Measurements from ENCODE around the gene CFHR4. TPM values are rescaled to one million over a fixed set of nuclear protein-coding genes. Genes with fewer than 3 reads are reported as not detected.
A peak's percentile ranks its signal among the peaks of the same experiment; 100 is the strongest.

The CFHR4 gene
- total and polyA plus RNA-seq, 2 of the 13 experiments (the other 11 are each of a cell fraction or from before 2014, with no cell fraction given), result not detected

- H3K4me2 ChIP-seq (ENCODE audit: low read depth, low read length), result no peak overlapping the region
- DNase-seq (ENCODE audit: low spot score) (no peak), FAIRE-seq (no peak), ATAC-seq (no peak)
- H3K27ac ChIP-seq (ENCODE audit: extremely low read length, insufficient read depth, low read length), result no peak overlapping the region
- H2AFZ ChIP-seq (ENCODE audit: low read length), result no peak overlapping the region
- no TSS peak for BruUV-seq (replicated peaks)
- 0% methylated on average over 2 of the region's 2 CpGs for WGBS (ENCODE audit: low lambda C conversion rate)
- no peaks in the 10 kb centered on the region for H3K4me1 ChIP-seq (ENCODE audit: insufficient read depth, low read length)
- no peaks in the 10 kb centered on the region for H3K9me3 ChIP-seq (ENCODE audit: low read length)
- intact Hi-C loops (cut with micrococcal nuclease; ENCODE audit: unreplicated experiment), result no loop called here
- H3K27me3 ChIP-seq (ENCODE audit: control insufficient read depth in 1 of 2, insufficient read depth in 2 of 2, low read length in 2 of 2), result no peaks in the 10 kb centered on the region; a peak in 1 of 5 replicates
- no peaks in the 10 kb centered on the region for H3K79me2 ChIP-seq (ENCODE audit: insufficient read depth, low read length)
- peak; percentile 59 for TF ChIP-seq RAD51 (IDR thresholded peaks at IDR 0.05; ENCODE audit: borderline replicate concordance)
- TF ChIP-seq EEA1 (CRISPR knock-in tag; IDR thresholded peaks at IDR 0.05; ENCODE audit: borderline replicate concordance), result no peak
- no peak overlapping the region for H3K4me3 ChIP-seq (replicated peaks in 1 of 3; ENCODE audit: insufficient read depth in 1 of 3, low read depth in 2 of 3, low read length in 3 of 3)
- POLR2A ChIA-PET, result no interaction called here
- in situ Hi-C loops (cut with HindIII; ENCODE audit: extremely low pct_ligation_motif_present, low pct_unique_long_range_greater_than_20kb), result no loop called here
- CTCF ChIA-PET (ENCODE audit: low intra/inter-chr PET ratio, low total read pairs), result no interaction called here
- no peaks in the 10 kb centered on the region for H3K36me3 ChIP-seq (replicated peaks in 1 of 2; ENCODE audit: control insufficient read depth in 1 of 2, insufficient read depth in 2 of 2, low read length in 2 of 2)
- H4K20me1 ChIP-seq (ENCODE audit: insufficient read depth, low read length), result no peaks in the 10 kb centered on the region
- H3K9ac ChIP-seq (ENCODE audit: insufficient read depth, low read depth, low read length), result no peak overlapping the region
Observed at GRCh38 chr1:196857188-196857587, 30.7 kb upstream of the CFHR4 start.

GRCh38 chr1:196858811-196859210, 29.0 kb upstream of the CFHR4 start:
- intact Hi-C loops (cut with micrococcal nuclease; ENCODE audit: unreplicated experiment), result no loop called here
- POLR2A ChIA-PET, result no interaction called here
- no peak for TF ChIP-seq ZNF235 (CRISPR knock-in tag; IDR thresholded peaks at IDR 0.05; ENCODE audit: borderline replicate concordance)
- TF ChIP-seq ZNF781 (CRISPR knock-in tag; IDR thresholded peaks at IDR 0.05; ENCODE audit: borderline replicate concordance, not compliant biosample characterization), result no peak
- no peak for TF ChIP-seq ZNF138 (CRISPR knock-in tag; IDR thresholded peaks at IDR 0.05; ENCODE audit: low read depth)
- TF ChIP-seq ZNF292 (CRISPR knock-in tag; IDR thresholded peaks at IDR 0.05; ENCODE audit: borderline replicate concordance, low read depth), result no peak
- TF ChIP-seq, protein P1, sequence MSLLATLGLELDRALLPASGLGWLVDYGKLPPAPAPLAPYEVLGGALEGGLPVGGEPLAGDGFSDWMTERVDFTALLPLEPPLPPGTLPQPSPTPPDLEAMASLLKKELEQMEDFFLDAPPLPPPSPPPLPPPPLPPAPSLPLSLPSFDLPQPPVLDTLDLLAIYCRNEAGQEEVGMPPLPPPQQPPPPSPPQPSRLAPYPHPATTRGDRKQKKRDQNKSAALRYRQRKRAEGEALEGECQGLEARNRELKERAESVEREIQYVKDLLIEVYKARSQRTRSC (CRISPR knock-in tag; IDR thresholded peaks at IDR 0.05; ENCODE audit: low read depth), result no peak
- TF ChIP-seq THAP11 (CRISPR knock-in tag; IDR thresholded peaks at IDR 0.05), result no peak
- no peak for TF ChIP-seq ZNF724P (CRISPR knock-in tag; IDR thresholded peaks at IDR 0.05; ENCODE audit: borderline replicate concordance)
- TF ChIP-seq ZNF7 (CRISPR knock-in tag; IDR thresholded peaks at IDR 0.05), result no peak
- H3K4me1 ChIP-seq (ENCODE audit: insufficient read depth, low read length), result no peaks in the 10 kb centered on the region
- H3K79me2 ChIP-seq (ENCODE audit: insufficient read depth, low read length), result no peaks in the 10 kb centered on the region
- CTCF ChIA-PET (ENCODE audit: low intra/inter-chr PET ratio, low total read pairs), result no interaction called here
- no peak overlapping the region for H3K4me3 ChIP-seq (replicated peaks in 1 of 3; ENCODE audit: insufficient read depth in 1 of 3, low read depth in 2 of 3, low read length in 3 of 3)
- no peak overlapping the region for H3K4me2 ChIP-seq (ENCODE audit: low read depth, low read length)
- H4K20me1 ChIP-seq (ENCODE audit: insufficient read depth, low read length), result no peaks in the 10 kb centered on the region
- 35% methylated on average over 3 of the region's 3 CpGs for WGBS (ENCODE audit: low lambda C conversion rate)
- H3K36me3 ChIP-seq (replicated peaks in 1 of 2; ENCODE audit: control insufficient read depth in 1 of 2, insufficient read depth in 2 of 2, low read length in 2 of 2), result no peaks in the 10 kb centered on the region
- H3K27ac ChIP-seq (ENCODE audit: extremely low read length, insufficient read depth, low read length), result no peak overlapping the region
- FAIRE-seq (no peak), ATAC-seq (no peak), DNase-seq (ENCODE audit: low spot score) (no peak)
- no peak overlapping the region for H3K9ac ChIP-seq (ENCODE audit: insufficient read depth, low read depth, low read length)
- no peak overlapping the region for H2AFZ ChIP-seq (ENCODE audit: low read length)
- H3K9me3 ChIP-seq (ENCODE audit: low read length), result no peaks in the 10 kb centered on the region
- H3K27me3 ChIP-seq (ENCODE audit: control insufficient read depth in 1 of 2, insufficient read depth in 2 of 2, low read length in 2 of 2), result no peaks in the 10 kb centered on the region; a peak in 1 of 5 replicates
- in situ Hi-C loops (cut with HindIII; ENCODE audit: extremely low pct_ligation_motif_present, low pct_unique_long_range_greater_than_20kb), result no loop called here
- no TSS peak for BruUV-seq (replicated peaks)

Data from HepG2 (cell line).